ENCODE results near the gene RGS19. TPM values are rescaled to one million over a fixed set of nuclear protein-coding genes. Genes with fewer than 3 reads are reported as not detected.

The RGS19 gene
- total RNA-seq, 1 donor from 2014 or later, result 7.7 TPM

DNA sequence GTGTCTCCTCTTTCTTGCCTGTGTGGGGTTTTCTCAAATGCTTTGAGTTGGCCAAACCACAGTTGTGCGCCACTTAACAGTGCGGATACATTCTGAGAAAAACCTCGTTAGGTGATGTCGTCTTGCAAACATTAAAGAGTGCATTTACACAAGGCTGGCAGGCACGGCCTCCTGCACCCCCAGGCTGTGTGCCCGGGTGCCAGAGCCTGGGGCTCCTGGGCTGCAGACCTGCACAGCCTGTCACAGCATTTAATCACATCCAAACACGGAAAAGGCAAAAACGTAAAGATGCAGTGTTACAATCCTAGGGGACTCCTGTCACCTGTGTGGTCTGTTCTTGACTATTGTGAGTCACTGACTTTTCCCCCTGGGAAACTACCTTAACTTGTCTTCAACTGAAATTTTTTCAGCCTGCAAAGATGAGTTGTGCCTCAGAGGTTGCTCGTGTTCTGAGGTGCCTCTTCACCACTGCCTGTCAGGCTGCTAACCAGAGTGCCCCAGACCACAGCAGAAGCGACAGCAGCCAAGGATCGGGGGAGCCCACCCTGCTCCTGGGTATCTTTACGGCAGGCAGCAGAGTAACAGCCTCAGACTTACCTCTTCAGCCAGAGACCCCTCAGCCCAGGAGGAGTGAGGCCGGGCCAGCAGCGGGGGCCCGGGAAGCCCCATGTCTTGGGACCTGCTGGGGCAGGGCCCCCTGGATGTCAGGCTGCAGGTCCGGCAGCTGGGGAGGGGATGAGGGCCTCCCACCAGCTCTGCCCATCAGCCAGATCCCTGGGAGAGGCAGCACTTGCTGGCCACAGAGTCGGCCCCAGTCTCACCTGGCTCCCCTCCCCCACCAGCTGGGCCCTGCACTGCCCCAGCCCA, 44.0 kb downstream of the RGS19 start:
- DNase-seq, result no peak

DNA sequence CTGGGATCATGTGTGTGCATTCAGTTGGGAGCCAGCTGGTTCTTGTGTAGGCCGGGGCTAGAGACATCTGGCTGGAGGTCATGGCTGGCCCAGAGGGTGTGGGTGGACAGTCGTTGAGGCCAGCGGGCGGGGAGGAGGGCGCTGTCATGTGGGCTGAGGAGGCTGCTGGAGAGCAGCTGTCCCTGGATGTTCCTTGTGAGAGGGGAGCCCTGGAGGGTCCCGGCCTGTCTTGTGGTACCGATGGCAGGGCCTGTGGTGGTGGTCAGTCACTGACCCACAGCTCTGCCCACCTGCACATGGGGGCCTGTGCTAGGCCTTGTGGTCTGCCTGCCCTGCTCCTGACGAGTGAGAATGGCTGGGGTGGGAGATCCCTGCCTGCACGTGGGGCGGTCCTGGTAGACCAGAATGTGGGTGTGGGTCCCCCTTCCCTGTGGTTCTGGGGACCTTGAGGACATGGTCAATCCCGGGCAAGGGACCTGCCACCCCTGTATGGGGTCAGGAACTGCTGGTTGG, 45.3 kb downstream of the RGS19 start:
- DNase-seq, result no peak

DNA sequence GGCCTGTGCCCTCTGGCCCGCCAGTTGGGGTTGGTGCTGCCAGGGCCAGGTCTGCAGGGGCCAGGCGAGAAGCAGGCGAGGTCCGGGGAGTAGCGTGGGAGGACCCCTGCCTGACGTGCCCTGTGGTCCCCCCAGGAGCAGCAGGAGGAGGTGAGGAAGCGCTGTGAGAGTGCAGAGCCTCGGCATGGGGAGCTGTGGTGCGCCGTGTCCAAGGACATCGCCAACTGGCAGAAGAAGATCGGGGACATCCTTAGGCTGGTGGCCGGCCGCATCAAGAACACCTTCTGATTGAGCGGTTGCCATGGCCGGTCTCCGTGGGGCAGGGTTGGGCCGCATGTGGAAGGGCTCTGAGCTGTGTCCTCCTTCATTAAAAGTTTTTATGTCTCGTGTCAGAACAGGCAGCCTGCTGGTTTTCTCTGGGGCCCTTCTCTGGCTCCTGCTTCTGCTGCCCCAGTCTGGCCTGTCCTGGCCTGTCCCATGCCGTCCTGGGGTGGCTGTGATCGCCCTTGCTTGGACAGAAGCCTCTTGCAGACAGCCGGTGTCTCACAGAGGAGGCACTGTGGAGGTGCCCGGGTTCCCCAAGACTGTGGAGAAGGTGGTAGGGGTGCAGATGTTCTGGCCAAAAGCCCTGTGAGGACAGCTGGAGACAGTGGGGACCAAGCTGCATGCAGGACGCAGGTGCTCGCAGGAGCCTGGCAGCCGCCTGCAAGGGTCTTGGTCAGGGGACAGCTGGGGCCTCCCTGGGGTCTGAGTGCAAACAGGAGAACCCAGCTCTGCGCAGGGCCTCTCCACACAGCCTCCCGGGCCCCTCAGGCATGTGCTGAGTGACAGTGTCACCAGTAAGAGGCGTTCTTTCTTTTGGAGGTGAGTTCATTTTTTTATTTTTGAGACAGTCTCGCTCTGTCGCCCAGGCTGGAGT, 46.4 kb downstream of the RGS19 start:
- no peak for DNase-seq

DNA sequence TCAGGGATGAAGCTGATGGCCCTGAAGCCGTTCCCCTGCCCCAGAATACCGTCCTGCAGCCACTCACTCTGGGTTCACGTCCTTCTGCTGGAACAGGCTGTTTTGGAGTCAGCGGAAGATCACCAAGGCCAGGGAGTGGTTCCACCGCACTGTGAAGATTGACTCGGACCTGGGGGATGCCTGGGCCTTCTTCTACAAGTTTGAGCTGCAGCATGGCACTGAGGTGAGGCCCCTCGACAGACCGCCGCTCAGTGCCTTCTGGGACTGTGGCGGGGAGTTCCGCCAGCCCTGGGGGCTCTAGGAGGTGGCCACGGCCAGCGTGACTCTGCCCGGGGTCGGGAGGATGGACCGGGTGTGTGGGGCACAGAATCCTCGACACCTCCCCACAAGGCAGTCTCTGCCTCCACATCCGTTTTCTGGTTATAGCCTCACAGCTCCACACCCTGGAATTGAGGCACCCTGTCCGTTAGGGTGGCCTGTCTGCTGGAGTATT, 47.5 kb downstream of the RGS19 start:
- DNase-seq, result no peak

DNA sequence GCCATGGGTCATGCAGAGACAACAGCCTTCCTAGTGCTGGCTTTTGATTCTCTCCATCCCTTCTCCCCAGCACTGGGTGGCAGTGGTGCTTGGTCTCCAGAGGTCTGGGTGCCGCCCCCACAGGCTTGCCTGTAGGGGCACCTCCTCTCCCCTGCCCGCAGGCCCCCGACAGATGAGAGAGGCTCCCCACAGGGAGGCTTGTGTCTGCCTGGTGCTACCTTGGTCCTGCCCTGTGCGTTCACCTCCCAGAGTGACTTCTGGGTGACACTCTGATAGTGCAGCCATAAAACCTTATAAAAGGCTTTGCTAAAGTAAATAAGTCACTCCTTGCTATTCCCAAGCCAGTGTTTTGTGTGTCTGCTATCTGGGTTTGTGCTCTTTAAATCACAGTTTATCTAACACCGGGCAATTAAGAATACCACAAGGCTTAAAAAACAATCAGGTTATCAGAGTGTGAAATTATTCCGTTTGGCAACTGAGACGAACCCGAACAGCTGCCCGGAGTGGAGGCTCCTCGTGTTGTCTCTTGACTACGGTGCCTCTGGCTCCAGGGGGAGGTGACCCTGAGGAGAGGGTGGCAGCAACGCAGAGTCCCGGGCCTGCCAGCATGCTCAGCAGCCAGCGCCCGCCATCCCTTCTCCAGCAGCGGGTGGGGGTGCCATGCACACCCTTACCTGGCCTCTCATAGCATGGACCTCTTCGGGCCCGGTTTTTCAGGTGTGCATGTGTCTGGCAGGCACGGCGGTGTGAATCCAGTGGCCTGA, 48.8 kb downstream of the RGS19 start:
- DNase-seq, result no peak

DNA sequence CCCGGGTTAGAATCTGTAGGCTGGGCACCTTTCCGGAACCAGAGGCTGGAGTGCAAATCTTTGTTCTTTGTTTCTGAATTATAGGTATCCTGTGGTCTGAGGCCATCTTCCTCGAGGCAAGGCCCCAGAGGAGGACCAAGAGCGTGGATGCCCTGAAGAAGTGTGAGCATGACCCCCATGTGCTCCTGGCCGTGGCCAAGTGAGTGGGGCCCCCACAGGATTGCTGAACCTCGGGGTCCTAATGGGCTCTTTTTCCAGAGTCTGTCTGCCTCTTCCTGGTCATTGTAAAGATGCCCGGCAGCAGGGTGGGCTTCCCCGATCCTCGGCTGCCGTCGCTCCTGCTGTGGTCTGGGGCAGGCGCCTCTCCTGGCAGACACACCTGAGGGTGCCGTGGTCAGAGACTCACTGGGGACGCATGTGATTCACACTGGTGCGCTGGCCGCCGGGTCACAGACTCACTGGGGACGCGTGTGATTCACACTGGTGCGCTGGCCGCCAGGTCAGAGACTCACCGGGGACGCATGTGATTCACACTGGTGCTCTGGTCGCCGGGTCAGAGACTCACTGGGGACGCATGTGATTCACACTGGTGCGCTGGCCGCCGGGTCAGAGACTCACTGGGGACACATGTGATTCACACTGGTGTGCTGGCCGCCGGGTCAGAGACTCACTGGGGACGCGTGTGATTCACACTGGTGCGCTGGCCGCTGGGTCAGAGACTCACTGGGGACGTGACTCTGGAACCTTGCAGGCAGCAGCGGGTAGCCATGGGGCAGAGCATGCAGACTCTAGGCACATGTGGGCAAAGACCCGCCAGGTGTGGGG, 49.8 kb downstream of the RGS19 start:
- no peak for DNase-seq

DNA sequence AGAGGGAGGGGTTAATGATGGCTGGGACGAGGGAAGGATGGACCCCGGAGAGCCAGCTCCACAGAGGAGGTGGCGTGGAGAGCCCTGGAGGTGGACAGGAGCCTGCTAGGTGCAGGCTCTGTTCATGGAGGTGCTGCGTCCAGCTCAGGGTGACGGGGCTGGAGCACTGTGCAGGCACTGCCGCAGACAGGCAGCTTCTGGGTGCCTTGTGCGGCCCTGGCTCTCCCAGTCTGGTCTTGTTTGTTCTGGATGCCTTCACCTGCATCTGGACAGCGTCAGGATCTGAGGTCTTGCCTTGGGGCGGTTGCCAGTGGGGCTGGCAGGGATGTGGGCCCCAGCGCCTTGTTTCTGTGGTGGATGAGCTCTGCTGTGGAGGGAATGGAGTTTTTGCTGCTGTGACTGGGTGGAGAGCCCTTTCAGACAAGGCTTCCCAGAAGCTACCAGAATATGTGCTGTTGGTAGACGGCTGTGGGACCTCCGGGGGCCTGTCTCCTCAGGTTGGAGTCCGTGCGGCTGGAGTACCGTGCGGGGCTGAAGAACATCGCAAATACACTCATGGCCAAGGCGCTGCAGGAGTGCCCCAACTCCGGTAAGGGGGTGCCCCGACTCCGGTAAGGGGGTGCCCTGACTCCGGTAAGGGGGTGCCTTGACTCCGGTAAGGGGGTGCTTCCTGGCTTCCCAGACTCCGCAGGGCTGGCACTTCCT, 51.2 kb downstream of the RGS19 start:
- peak; percentile 38 for DNase-seq

DNA sequence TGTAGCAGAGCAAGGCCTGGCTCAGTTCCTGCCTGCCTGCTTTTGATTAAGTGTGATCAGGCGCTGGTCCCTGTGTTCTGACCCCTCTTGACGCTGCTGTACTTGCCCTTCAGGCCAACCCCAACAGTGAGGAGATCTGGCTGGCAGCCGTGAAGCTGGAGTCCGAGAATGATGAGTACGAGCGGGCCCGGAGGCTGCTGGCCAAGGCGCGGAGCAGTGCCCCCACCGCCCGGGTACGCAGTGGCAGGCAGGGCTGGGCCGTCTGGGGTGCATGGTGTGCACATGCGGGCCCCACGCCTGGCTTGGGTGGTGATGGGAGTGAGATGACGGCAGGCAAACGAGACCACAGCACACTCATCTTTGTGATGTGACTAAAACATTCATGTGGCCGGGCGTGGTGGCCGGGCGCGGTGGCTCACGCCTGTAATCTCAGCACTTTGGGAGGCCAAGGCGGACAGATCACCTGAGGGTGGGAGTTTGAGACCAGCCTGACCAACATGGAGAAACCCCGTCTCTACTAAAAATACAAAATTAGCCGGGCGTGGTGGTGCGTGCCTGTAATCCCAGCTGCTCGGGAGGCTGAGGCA, 53.4 kb downstream of the RGS19 start:
- DNase-seq, result no peak

DNA sequence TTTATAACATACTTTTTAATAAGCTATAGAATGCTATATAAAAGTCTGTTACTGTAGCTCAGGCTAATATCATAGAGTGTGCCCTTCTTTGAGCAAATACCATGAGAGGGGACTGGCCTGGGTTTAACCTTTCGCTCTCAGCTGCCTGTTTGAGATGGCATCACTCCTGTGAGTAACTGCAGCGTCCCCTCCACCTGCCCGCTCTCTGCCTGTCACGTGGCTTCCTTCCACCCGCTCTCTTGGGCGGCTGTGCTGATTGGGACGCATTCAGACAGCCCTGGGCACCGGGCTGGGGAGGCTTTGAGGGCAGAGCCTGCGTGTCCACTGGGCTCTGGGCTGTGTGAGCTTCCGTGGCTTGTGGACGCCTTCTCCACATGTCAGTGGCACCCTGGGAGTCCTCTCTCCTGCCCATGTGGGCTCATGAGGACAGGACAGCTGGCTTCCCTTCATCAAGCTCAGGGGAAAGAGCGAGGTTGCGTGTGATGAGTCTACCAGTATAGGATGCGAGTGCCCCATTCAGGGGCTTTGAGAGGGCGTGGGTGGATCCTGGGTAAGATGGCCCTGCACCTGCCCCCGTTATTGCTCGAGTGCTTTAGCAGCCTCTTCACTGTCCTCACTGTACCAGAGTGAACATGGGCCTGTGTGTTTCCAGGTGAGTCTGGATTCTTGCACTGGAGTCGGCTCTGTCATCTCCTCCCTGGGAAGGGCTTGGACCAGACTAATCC, 54.1 kb downstream of the RGS19 start:
- no peak for DNase-seq

DNA sequence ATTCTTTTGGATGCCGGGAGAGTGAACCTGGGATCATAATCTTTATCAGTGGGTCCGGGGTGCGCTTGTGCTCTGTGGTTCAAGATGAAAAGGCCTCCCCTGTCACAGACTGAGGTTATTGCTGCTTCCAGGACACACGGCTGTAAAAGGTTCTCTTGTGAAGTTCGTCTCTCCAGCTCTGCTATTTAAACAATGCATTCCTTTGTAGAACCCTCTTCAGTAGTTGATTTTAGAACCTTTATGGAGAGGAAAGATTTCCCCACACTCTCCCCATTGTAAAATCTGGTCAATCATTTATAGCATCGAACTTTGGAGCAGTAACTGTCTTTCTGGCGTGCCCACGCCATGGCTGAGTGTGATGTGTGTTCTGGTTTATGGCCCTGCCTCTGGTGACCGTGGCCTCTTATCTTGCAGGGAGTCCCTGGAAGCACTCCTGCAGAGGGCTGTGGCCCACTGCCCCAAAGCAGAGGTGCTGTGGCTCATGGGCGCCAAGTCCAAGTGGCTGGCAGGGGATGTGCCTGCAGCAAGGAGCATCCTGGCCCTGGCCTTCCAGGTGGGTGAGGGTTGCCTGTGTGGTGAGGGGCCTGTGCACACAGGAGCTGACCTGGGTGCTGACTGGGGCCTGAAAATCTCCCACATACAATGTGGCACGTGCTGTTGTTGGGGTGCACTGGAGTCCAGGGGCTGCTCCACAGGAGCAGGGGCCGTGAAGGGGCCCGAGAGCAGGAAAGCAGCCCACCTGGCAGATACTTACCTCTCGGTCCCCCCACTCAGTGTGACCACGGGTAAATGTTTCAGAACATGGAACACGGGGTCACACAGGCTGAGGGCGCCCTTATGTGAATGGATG, 55.0 kb downstream of the RGS19 start:
- DNase-seq, result no peak

DNA sequence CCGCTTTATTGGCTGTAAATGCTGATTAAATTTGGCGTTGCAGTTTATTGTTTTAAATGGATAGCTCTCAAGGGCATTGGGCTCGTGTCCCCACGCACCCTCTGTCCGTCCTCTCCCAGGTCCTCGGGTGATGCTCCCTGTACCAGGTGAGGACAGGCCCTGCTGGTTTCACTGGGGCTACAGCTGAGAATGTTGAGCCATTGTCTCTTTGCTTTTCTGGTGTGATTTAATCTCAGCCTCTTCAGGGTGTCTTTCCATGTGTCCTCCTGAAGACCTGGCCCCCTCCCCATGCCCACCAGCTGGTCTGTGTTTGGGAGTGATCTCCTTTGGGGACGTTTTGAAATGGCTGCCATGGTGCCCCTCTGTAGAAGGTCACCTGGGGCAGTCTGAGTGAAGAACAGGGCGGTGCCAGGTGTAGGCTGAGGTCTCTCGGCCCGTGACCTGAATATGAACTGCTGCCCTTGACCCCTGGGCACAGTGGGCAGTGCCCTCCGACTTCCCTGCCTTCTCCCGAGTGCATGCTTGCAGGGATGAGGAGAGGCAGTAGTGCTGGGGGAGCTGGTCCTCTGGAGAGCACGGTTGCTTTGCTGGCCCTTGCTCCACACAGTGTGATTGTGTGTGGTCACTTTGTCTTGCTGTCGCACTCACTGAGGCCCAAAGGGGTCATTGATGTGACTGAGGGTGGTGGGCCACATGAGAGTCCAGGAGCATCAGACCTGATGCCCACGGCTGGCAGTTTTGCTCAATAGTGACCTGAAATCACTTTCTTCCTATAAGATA, 55.8 kb downstream of the RGS19 start:
- DNase-seq, result no peak

Small RNA genes lying within 50 kb of the gene (small RNA-seq; reads per million reads assigned to genes)
- gene AL355803.1 (ENCODE audit: low replicate concordance) (not detected), gene MIR6813 (ENCODE audit: low replicate concordance) (not detected)

Other genes starting within 250 kb of the RGS19 start
- gene ZBTB46, start 248.3 kb downstream of the RGS19 start, total RNA-seq, result 28.6 TPM
- not detected for gene ABHD16B, start 218.0 kb downstream of the RGS19 start, total RNA-seq
- gene TPD52L2, start 214.2 kb downstream of the RGS19 start, total RNA-seq, result 62.0 TPM
- 37.6 TPM for gene DNAJC5, start 184.4 kb downstream of the RGS19 start, total RNA-seq
- gene UCKL1, start 123.1 kb downstream of the RGS19 start, total RNA-seq, result 48.7 TPM
- 15.3 TPM for gene ZNF512B, start 109.6 kb downstream of the RGS19 start, total RNA-seq
- 2.6 TPM for gene SAMD10, start 99.9 kb downstream of the RGS19 start, total RNA-seq
- gene PRPF6, start 98.4 kb downstream of the RGS19 start, total RNA-seq, result 62.5 TPM
- gene C20orf204, start 43.3 kb downstream of the RGS19 start, total RNA-seq, result 0.82 TPM
- 17.6 TPM for gene SOX18, start 29.9 kb downstream of the RGS19 start, total RNA-seq
- gene TCEA2, start 16.3 kb downstream of the RGS19 start, total RNA-seq, result 22.8 TPM
- gene OPRL1, start 564 bp upstream of the RGS19 start, total RNA-seq, result 0.62 TPM
- not detected for gene LKAAEAR1, start 4.9 kb upstream of the RGS19 start, total RNA-seq
- not detected for gene NPBWR2, start 28.0 kb upstream of the RGS19 start, total RNA-seq
- gene MYT1, start 84.9 kb upstream of the RGS19 start, total RNA-seq, result 0.31 TPM
- gene PCMTD2, start 176.2 kb upstream of the RGS19 start, total RNA-seq, result 89.1 TPM